NCI-H2196 (cell line): Measurements from ENCODE around the gene GARIN5B.
"Not testable (repeated sequence)": the region's sequence is repeated elsewhere in the genome, so short reads cannot be mapped to it uniquely, and the experiment has no call there.

Experiments used
- DNase-seq: peaks from one replicate; lab custom pipeline; 2025; ENCODE audit not compliant: unreplicated experiment; lab: John Stamatoyannopoulos, UW

Gene GARIN5B

GRCh38 chr19:55362990-55363716 lies at the start of gene GARIN5B:
Gene GARIN5B (minus strand): TSS chr19:55363260. CDS start chr19:55363066, 194 bp downstream.
- no peak for DNase-seq

GRCh38 chr19:55410168-55410567 lies 47.1 kb upstream of the GARIN5B start:
- no peak for DNase-seq

- not testable (repeated sequence) for DNase-seq
Observed at GRCh38 chr19:55409179-55409578, 46.1 kb upstream of the GARIN5B start.

GRCh38 chr19:55408533-55408872 lies 45.4 kb upstream of the GARIN5B start:
- DNase-seq, result no peak

- DNase-seq, result peak; percentile 99
Observed at GRCh38 chr19:55407800-55408532, 44.9 kb upstream of the GARIN5B start.

- not testable (repeated sequence) for DNase-seq
Observed at GRCh38 chr19:55407550-55407799, 44.4 kb upstream of the GARIN5B start, which contains the start of gene UBE2S. Gene UBE2S (minus strand): TSS chr19:55407788. CDS start chr19:55407589, 199 bp downstream.

- DNase-seq, result no peak
Observed at GRCh38 chr19:55406826-55407549, 43.9 kb upstream of the GARIN5B start.

GRCh38 chr19:55406091-55406825 lies 43.2 kb upstream of the GARIN5B start:
- DNase-seq, result no peak

GRCh38 chr19:55405638-55406037 lies 42.6 kb upstream of the GARIN5B start:
- DNase-seq, result no peak

- DNase-seq, result no peak
Observed at GRCh38 chr19:55402509-55402908, 39.4 kb upstream of the GARIN5B start.

GRCh38 chr19:55401390-55401789 lies 38.3 kb upstream of the GARIN5B start:
- DNase-seq, result not testable (repeated sequence)

- no peak for DNase-seq
Observed at GRCh38 chr19:55400281-55401087, 37.4 kb upstream of the GARIN5B start.

GRCh38 chr19:55398200-55398925 lies 35.3 kb upstream of the GARIN5B start:
- DNase-seq, result no peak

GRCh38 chr19:55392820-55393761 lies 30.0 kb upstream of the GARIN5B start:
- no peak for DNase-seq

GRCh38 chr19:55391702-55392615 lies 28.9 kb upstream of the GARIN5B start:
- no peak for DNase-seq

- DNase-seq, result no peak
Observed at GRCh38 chr19:55391191-55391670, 28.2 kb upstream of the GARIN5B start.

GRCh38 chr19:55390461-55390880 lies 27.4 kb upstream of the GARIN5B start:
- no peak for DNase-seq
